HEK293T (cell line): ENCODE measurements around the gene FBXW5.

ENCODE experiments used
- BHLHE40 ChIP-seq: fragments of 450-650 bp; IDR thresholded peaks from 2 replicates; pipeline ENCODE4 v1.6.1; 2016; ENCODE audit warnings: mild to moderate bottlenecking, moderate library complexity, borderline replicate concordance
- ELF4 ChIP-seq: fragments of 450-650 bp; IDR thresholded peaks from 2 replicates; pipeline ENCODE4 v1.6.1; 2017; ENCODE audit warnings: antibody characterized with exemption
- FOXM1 ChIP-seq: fragments of 450-650 bp; IDR thresholded peaks from 2 replicates; pipeline ENCODE4 v1.6.1; 2017; ENCODE audit warnings: mild to moderate bottlenecking, borderline replicate concordance
- L3MBTL2 ChIP-seq: fragments of 450-650 bp; conservative IDR thresholded peaks from 2 replicates; pipeline ENCODE4 v1.6.1; 2016; ENCODE audit warnings: mild to moderate bottlenecking
- SUZ12 ChIP-seq: fragments of 450-650 bp; IDR thresholded peaks from 2 replicates; pipeline ENCODE4 v1.6.1; 2016; ENCODE audit warnings: mild to moderate bottlenecking
- TARDBP ChIP-seq: fragments of 450-650 bp; IDR thresholded peaks from 2 replicates; pipeline ENCODE4 v1.6.1; 2016
- ZNF384 ChIP-seq: fragments of 450-650 bp; IDR thresholded peaks from 2 replicates; pipeline ENCODE4 v1.6.1; 2016
- TF ChIP-seq, protein P1 (sequence below): fragments of 450-650 bp; IDR thresholded peaks from 2 replicates; pipeline ENCODE4 v1.6.1; 2016

DNA sequence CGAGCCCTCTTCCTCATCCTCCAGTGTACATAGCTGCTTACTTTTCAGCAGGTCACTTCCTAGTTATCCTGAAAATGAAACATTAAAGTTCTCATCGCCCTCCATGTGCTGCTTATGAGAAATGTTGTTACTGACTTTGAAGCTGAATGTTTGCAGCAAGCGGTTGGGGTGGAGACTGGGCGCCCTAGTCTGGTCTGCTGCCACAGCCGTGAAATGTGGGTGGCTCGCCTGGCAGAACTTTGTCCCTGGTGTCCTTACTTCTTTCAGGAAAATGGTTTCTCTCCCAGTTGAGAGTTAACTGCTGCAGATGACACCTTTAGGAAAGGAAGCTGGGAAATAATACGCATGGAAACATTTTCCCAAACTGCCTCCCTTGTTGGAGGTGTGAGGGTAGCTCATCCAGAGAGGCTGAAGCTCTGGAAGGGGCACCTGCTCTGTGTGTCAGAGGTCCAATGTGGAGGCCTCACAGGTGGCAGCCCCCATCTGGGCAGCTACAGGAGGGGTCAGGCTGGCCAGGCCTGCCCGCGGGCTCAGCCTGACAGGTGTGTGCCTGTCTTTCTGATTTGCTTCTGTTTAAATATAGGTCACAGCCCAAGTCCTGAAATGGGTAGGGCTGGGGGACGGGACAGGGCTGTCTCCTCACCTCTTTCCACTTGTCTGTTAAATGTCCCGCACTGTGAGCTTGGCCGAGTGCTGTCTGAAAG lies 34.2 kb downstream of the FBXW5 start:
- TF ChIP-seq FOXM1 (no peak), BHLHE40 (no peak), TARDBP (no peak), SUZ12 (no peak), L3MBTL2 (no peak), ELF4 (no peak), ZNF384 (no peak)
- TF ChIP-seq, protein P1, sequence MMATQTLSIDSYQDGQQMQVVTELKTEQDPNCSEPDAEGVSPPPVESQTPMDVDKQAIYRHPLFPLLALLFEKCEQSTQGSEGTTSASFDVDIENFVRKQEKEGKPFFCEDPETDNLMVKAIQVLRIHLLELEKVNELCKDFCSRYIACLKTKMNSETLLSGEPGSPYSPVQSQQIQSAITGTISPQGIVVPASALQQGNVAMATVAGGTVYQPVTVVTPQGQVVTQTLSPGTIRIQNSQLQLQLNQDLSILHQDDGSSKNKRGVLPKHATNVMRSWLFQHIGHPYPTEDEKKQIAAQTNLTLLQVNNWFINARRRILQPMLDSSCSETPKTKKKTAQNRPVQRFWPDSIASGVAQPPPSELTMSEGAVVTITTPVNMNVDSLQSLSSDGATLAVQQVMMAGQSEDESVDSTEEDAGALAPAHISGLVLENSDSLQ: no peak
